HG03432 (cell line): ENCODE data around the gene EYS.
"Not testable (repeated sequence)": the region's sequence is repeated elsewhere in the genome, so short reads cannot be mapped to it uniquely, and the experiment has no call there.

Experiments
- ATAC-seq: cut with Tn5 transposase; IDR thresholded peaks from one replicate; pipeline ENCODE4 v1.9.1; 2021; ENCODE audit warnings: mild to moderate bottlenecking, moderate library complexity; ENCODE audit not compliant: unreplicated experiment

Gene EYS

GRCh38 chr6:64014595-64014994, 1692.4 kb downstream of the EYS start:
- peak; percentile 73 for ATAC-seq

GRCh38 chr6:64013011-64013410, 1694.0 kb downstream of the EYS start:
- ATAC-seq = no peak

GRCh38 chr6:64012351-64013001, 1694.5 kb downstream of the EYS start:
- ATAC-seq = peak; percentile 68

- no peak for ATAC-seq
Measured at GRCh38 chr6:64010666-64011065, 1696.4 kb downstream of the EYS start.

- ATAC-seq = no peak
Measured at GRCh38 chr6:64010010-64010409, 1697.0 kb downstream of the EYS start.

GRCh38 chr6:64006246-64006645, 1700.8 kb downstream of the EYS start:
- no peak for ATAC-seq

GRCh38 chr6:64000818-64001491, 1706.1 kb downstream of the EYS start:
- ATAC-seq = no peak

- no peak for ATAC-seq
Measured at GRCh38 chr6:63999613-64000012, 1707.4 kb downstream of the EYS start.

- no peak for ATAC-seq
Measured at GRCh38 chr6:63998991-63999390, 1708.0 kb downstream of the EYS start.

GRCh38 chr6:63997734-63998133, 1709.3 kb downstream of the EYS start:
- ATAC-seq = no peak

- ATAC-seq = no peak
Measured at GRCh38 chr6:63997221-63997620, 1709.8 kb downstream of the EYS start.

GRCh38 chr6:63985223-63985622, 1721.8 kb downstream of the EYS start:
- ATAC-seq = no peak

- no peak for ATAC-seq
Measured at GRCh38 chr6:63975699-63976098, 1731.3 kb downstream of the EYS start.

- ATAC-seq = no peak
Measured at GRCh38 chr6:63968650-63969049, 1738.4 kb downstream of the EYS start.

GRCh38 chr6:63964366-63964765, 1742.7 kb downstream of the EYS start:
- no peak for ATAC-seq

GRCh38 chr6:63963769-63964315, 1743.2 kb downstream of the EYS start:
- ATAC-seq = no peak

- ATAC-seq = not testable (repeated sequence)
Measured at GRCh38 chr6:63953336-63954021, 1753.5 kb downstream of the EYS start.

- ATAC-seq = no peak
Measured at GRCh38 chr6:63947792-63948529, 1759.1 kb downstream of the EYS start.

- no peak for ATAC-seq
Measured at GRCh38 chr6:63945987-63946386, 1761.0 kb downstream of the EYS start.

GRCh38 chr6:63943826-63944225, 1763.2 kb downstream of the EYS start:
- ATAC-seq = no peak
